ENCODE data around the gene ADRA2C. TPM values are rescaled to one million over a fixed set of nuclear protein-coding genes. Genes with fewer than 3 reads are reported as not detected.

ADRA2C gene
- total and polyA plus RNA-seq, 9 of the 15 experiments (the other 6 are each of a cell fraction or from before 2014, with no cell fraction given): 0.06 to 0.58 (median 0.14) TPM; not detected in 2

- in situ Hi-C loops (cut with MboI): no loop called here
- Histone ChIP-seq H3K27ac (ENCODE audit: extremely low read depth, low read depth, low read length) (no peak overlapping the region), H3K4me1 (replicated peaks in 1 of 2; ENCODE audit: control insufficient read depth in 2 of 2, insufficient read depth in 2 of 2, low read length in 2 of 2) (no peaks in the 10 kb centered on the region; a peak in 1 of 5 replicates), H3K27me3 (ENCODE audit: control insufficient read depth in 2 of 2, insufficient read depth in 2 of 2, low read length in 2 of 2) (peaks cover 2 to 44% of the 10 kb centered on the region in 2 experiments; a peak in 4 of 5 replicates), H3K36me3 (ENCODE audit: control insufficient read depth, insufficient read depth, low read length) (no peaks in the 10 kb centered on the region), H3K9me3 (replicated peaks; ENCODE audit: control insufficient read depth, insufficient read depth, low read depth, low read length) (no peaks in the 10 kb centered on the region), H2AFZ (ENCODE audit: low read depth, low read length) (no peak overlapping the region), H3K4me2 (ENCODE audit: insufficient read depth, low read length) (no peak overlapping the region), H3K4me3 (no peak overlapping the region), H3K9ac (ENCODE audit: insufficient read depth in 1 of 2, low read depth in 2 of 2, low read length in 2 of 2) (no peak overlapping the region), H4K20me1 (replicated peaks; ENCODE audit: control insufficient read depth, insufficient read depth, low read length) (no peaks in the 10 kb centered on the region), H3K79me2 (ENCODE audit: control insufficient read depth, insufficient read depth, low read length) (no peaks in the 10 kb centered on the region), H3K9me1 (ENCODE audit: control insufficient read depth, insufficient read depth, low read length) (no peaks in the 10 kb centered on the region)
- DNase-seq (ENCODE audit: extremely low read depth in 1 of 4, low spot score in 3 of 4) (no peak), ATAC-seq (no peak), FAIRE-seq (no peak)
- no TSS peak for BruUV-seq (replicated peaks)
- 2% methylated on average over 18 of the region's 18 CpGs for WGBS (ENCODE audit: insufficient coverage, low coverage, missing lambda C conversion rate)
- TF ChIP-seq ZNF263 (CRISPR knock-in tag; IDR thresholded peaks at IDR 0.05; ENCODE audit: borderline replicate concordance) (no peak), ZNF77 (CRISPR knock-in tag; IDR thresholded peaks at IDR 0.05) (no peak), ZNF445 (CRISPR knock-in tag; IDR thresholded peaks at IDR 0.05; ENCODE audit: low read depth) (no peak), ZNF239 (CRISPR knock-in tag; IDR thresholded peaks at IDR 0.05) (no peak), ZMIZ1 (IDR thresholded peaks at IDR 0.05; ENCODE audit: low read depth in 2 of 2, low read length in 2 of 2) (no peak), KHSRP (IDR thresholded peaks at IDR 0.05) (no peak), HDAC2 (IDR thresholded peaks at IDR 0.05) (no peak), ZBTB12 (CRISPR knock-in tag; IDR thresholded peaks at IDR 0.05) (no peak), TAF7 (tag; IDR thresholded peaks at IDR 0.05) (no peak), CREB3 (tag; conservative IDR thresholded peaks at IDR 0.05; ENCODE audit: low read depth) (no peak), FOXA1 (IDR thresholded peaks at IDR 0.05; ENCODE audit: borderline replicate concordance) (no peak), CTBP1 (IDR thresholded peaks at IDR 0.05; ENCODE audit: borderline replicate concordance) (no peak), SRSF1 (IDR thresholded peaks at IDR 0.05; ENCODE audit: low read depth, low read length) (no peak), KLF10 (CRISPR knock-in tag; IDR thresholded peaks at IDR 0.05) (no peak), GTF2B (IDR thresholded peaks at IDR 0.05; ENCODE audit: extremely low read depth, insufficient read length) (no peak)
- CTCF ChIA-PET (ENCODE audit: low intra/inter-chr PET ratio): no interaction called here
- POLR2A ChIA-PET: interaction anchor here (0.7 to 0.8 kb wide), 2 partner anchors 12 to 47 kb away, joined by 3 to 5 read pairs; no protein-coding TSS in a partner anchor
- intact Hi-C loops (cut with micrococcal nuclease): no loop called here
Measured at GRCh38 chr4:3809451-3810110, 43.4 kb downstream of the ADRA2C start.

All from K562 (cell line).